22Rv1 (cell line): Measurements from ENCODE around the gene PCSK7.

Experiments
- ZFX ChIP-seq: fragments of 450-650 bp; IDR thresholded peaks from 2 replicates; pipeline ENCODE4 v1.6.1; 2017; ENCODE audit warnings: antibody characterized with exemption, borderline replicate concordance
- TF ChIP-seq, protein P1 (sequence below): fragments of 450-650 bp; IDR thresholded peaks from 2 replicates; pipeline ENCODE4 v1.5.1; 2017; ENCODE audit warnings: mild to moderate bottlenecking

DNA sequence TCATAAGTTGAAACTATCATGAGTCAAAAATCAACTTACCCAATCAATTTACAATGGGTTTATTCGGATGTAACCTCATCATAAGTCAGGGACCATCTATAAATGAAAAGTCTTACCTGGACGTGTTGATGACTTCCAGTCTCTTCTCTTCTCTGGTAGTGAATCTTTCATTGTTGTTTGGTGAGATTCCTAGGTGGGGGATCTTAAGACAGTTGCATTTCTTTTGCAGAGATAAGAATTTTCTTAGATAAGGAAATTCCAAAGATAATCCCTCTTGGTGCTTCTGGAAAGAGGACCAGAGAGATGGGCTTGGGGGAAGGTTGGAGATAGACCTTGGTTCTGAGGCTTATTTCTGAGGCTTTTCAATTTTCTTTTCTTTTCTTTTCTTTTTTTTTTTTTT lies 38.0 kb upstream of the PCSK7 start:
- TF ChIP-seq, protein P1, sequence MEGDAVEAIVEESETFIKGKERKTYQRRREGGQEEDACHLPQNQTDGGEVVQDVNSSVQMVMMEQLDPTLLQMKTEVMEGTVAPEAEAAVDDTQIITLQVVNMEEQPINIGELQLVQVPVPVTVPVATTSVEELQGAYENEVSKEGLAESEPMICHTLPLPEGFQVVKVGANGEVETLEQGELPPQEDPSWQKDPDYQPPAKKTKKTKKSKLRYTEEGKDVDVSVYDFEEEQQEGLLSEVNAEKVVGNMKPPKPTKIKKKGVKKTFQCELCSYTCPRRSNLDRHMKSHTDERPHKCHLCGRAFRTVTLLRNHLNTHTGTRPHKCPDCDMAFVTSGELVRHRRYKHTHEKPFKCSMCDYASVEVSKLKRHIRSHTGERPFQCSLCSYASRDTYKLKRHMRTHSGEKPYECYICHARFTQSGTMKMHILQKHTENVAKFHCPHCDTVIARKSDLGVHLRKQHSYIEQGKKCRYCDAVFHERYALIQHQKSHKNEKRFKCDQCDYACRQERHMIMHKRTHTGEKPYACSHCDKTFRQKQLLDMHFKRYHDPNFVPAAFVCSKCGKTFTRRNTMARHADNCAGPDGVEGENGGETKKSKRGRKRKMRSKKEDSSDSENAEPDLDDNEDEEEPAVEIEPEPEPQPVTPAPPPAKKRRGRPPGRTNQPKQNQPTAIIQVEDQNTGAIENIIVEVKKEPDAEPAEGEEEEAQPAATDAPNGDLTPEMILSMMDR: no peak
- TF ChIP-seq ZFX: no peak
